ENCODE measurements around the gene ARHGAP27.
"Not testable (repeated sequence)": the region's sequence is repeated elsewhere in the genome, so short reads cannot be mapped to it uniquely, and the experiment has no call there.

ARHGAP27 gene

GRCh38 chr17:45355087-45355486 lies 77.6 kb downstream of the ARHGAP27 start:
- no peak for TF ChIP-seq ZNF274 (IDR thresholded peaks at IDR 0.05; ENCODE audit: low read depth, low read length)
- no peak overlapping the region for H3K4me3 ChIP-seq (ENCODE audit: low read length)

- TF ChIP-seq ZNF274 (IDR thresholded peaks at IDR 0.05; ENCODE audit: low read depth, low read length), result no peak
- H3K4me3 ChIP-seq (ENCODE audit: low read length), result no peak overlapping the region
These were observed 79.6 kb downstream of the ARHGAP27 start for GRCh38 chr17:45353043-45353442.

- TF ChIP-seq ZNF274 (IDR thresholded peaks at IDR 0.05; ENCODE audit: low read depth, low read length), result no peak
- H3K4me3 ChIP-seq (ENCODE audit: low read length), result no peak overlapping the region
These were observed 80.8 kb downstream of the ARHGAP27 start for GRCh38 chr17:45351831-45352230.

GRCh38 chr17:45347444-45347843 lies 85.2 kb downstream of the ARHGAP27 start:
- TF ChIP-seq ZNF274 (IDR thresholded peaks at IDR 0.05; ENCODE audit: low read depth, low read length), result no peak

GRCh38 chr17:45346216-45347015 lies 86.3 kb downstream of the ARHGAP27 start:
- no peak overlapping the region for H3K4me3 ChIP-seq (ENCODE audit: low read length)
- no peak for TF ChIP-seq ZNF274 (IDR thresholded peaks at IDR 0.05; ENCODE audit: low read depth, low read length)

More at GRCh38 chr17:45347444-45347843, 85.2 kb downstream of the ARHGAP27 start:
- no peak overlapping the region for H3K4me3 ChIP-seq (ENCODE audit: low read length)

DNA sequence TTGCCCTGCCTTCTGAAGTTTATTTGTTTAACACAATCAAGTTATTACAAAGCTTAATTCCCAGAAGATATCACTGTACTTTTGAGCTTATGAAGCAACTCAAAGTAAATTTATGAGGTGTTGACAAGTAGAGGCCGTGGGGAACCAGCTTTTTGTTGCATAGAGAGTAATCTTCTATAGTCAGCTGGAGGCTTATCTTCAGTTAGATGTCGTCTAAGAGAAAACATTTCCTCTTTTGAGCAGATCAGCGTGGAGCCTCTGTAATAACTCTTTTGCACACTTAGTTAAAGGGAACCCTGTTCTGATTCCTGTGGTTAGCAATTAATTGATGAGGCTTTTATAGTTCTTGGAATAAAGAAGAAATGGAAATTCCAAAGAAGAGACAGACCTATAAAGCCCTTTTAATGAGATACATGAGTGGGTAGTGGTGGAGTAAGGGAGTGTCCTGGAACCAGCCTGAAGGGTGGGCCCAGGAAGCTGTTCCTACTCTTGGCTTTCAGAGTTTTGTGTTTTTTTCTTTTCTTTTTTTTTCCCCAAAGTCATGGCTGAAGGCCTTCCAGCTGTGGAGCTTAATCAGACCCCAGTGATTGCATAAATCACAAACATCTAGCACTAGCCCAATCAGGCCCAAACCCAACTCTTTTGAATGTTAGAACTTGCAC lies 87.0 kb downstream of the ARHGAP27 start:
- no peak overlapping the region for H3K4me3 ChIP-seq (ENCODE audit: low read length)
- no peak for TF ChIP-seq ZNF274 (IDR thresholded peaks at IDR 0.05; ENCODE audit: low read depth, low read length)

DNA sequence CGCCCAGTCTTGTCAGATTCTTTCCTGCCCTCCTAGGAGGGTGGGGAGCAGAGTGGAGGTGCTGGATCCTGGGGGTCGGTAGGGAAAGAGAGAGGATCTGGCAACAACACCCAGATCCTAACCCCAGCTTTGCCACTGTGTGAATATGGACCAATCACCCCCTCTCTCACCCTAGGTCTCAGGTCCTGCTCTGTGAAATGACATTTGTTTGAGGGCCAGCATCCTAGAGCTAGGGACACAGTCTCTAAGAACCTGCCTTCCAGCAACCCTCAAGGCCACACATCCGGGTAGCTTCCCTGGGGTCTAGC lies 87.5 kb downstream of the ARHGAP27 start:
- H3K4me3 ChIP-seq (ENCODE audit: low read length), result no peak overlapping the region
- TF ChIP-seq ZNF274 (IDR thresholded peaks at IDR 0.05; ENCODE audit: low read depth, low read length), result no peak

GRCh38 chr17:45343967-45344664 lies 88.6 kb downstream of the ARHGAP27 start:
- not testable (repeated sequence) for H3K4me3 ChIP-seq (ENCODE audit: low read length)
